ENCODE measurements around the gene BGN.

The BGN gene

GRCh38 chrX:153488231-153488914 lies 6.4 kb upstream of the BGN start:
- H3K4me3 ChIP-seq (ENCODE audit: control insufficient read depth, low read depth, low read length), result no peak overlapping the region
- no peak for TF ChIP-seq CTCF (IDR thresholded peaks at IDR 0.05; ENCODE audit: control insufficient read depth, insufficient read depth, low read depth, low read length, missing control alignments)
- DNase-seq (ENCODE audit: low read depth), result no peak

- DNase-seq (ENCODE audit: low read depth), result no peak
- no peak overlapping the region for H3K4me3 ChIP-seq (ENCODE audit: control insufficient read depth, low read depth, low read length)
- TF ChIP-seq CTCF (IDR thresholded peaks at IDR 0.05; ENCODE audit: control insufficient read depth, insufficient read depth, low read depth, low read length, missing control alignments), result no peak
Measured at GRCh38 chrX:153490217-153490930, 4.4 kb upstream of the BGN start.

- DNase-seq (ENCODE audit: low read depth), result no peak
- no peak for TF ChIP-seq CTCF (IDR thresholded peaks at IDR 0.05; ENCODE audit: control insufficient read depth, insufficient read depth, low read depth, low read length, missing control alignments)
- no peak overlapping the region for H3K4me3 ChIP-seq (ENCODE audit: control insufficient read depth, low read depth, low read length)
Measured at GRCh38 chrX:153491351-153491914, 3.3 kb upstream of the BGN start.

- no peak for TF ChIP-seq CTCF (IDR thresholded peaks at IDR 0.05; ENCODE audit: control insufficient read depth, insufficient read depth, low read depth, low read length, missing control alignments)
- H3K4me3 ChIP-seq (ENCODE audit: control insufficient read depth, low read depth, low read length), result no peak overlapping the region
- DNase-seq (ENCODE audit: low read depth), result no peak
Measured at GRCh38 chrX:153491918-153492317, 2.9 kb upstream of the BGN start.

- TF ChIP-seq CTCF (IDR thresholded peaks at IDR 0.05; ENCODE audit: control insufficient read depth, insufficient read depth, low read depth, low read length, missing control alignments), result no peak
- no peak for DNase-seq (ENCODE audit: low read depth)
Measured at GRCh38 chrX:153492543-153492942, 2.2 kb upstream of the BGN start.

GRCh38 chrX:153493085-153493484 lies 1.7 kb upstream of the BGN start:
- TF ChIP-seq CTCF (IDR thresholded peaks at IDR 0.05; ENCODE audit: control insufficient read depth, insufficient read depth, low read depth, low read length, missing control alignments), result no peak

More at GRCh38 chrX:153492543-153492942, 2.2 kb upstream of the BGN start:
- no peak overlapping the region for H3K4me3 ChIP-seq (ENCODE audit: control insufficient read depth, low read depth, low read length)

More at GRCh38 chrX:153493085-153493484, 1.7 kb upstream of the BGN start:
- DNase-seq (ENCODE audit: low read depth), result no peak
- no peak overlapping the region for H3K4me3 ChIP-seq (ENCODE audit: control insufficient read depth, low read depth, low read length)

Data from AG09309 (cell line).